HG03175 (cell line): Measurements from ENCODE around the gene OR1L4.

Experiments
- ATAC-seq: cut with Tn5 transposase; IDR thresholded peaks from one replicate; pipeline ENCODE4 v1.9.1; 2021; ENCODE audit warnings: mild to moderate bottlenecking, moderate library complexity; ENCODE audit not compliant: unreplicated experiment

The OR1L4 gene

GRCh38 chr9:122723690-122724089, at the start of gene OR1L4:
Gene OR1L4, plus strand, starts transcription at chr9:122723990. Its CDS starts 0 bp downstream, at chr9:122723990.
- ATAC-seq: no peak

- no peak for ATAC-seq
These were observed 38.9 kb upstream of the OR1L4 start for GRCh38 chr9:122684851-122685250.

- ATAC-seq: no peak
These were observed 28.1 kb upstream of the OR1L4 start for GRCh38 chr9:122695696-122696095.

- ATAC-seq: no peak
These were observed 5.8 kb upstream of the OR1L4 start for GRCh38 chr9:122718038-122718437.

- ATAC-seq: no peak
These were observed 4.6 kb upstream of the OR1L4 start for GRCh38 chr9:122719218-122719617.

- ATAC-seq: no peak
These were observed 18.2 kb downstream of the OR1L4 start, which contains the start of gene OR1L6 for GRCh38 chr9:122742003-122742402. Gene OR1L6, plus strand, starts transcription at chr9:122742303. Its CDS starts 7,545 bp downstream, at chr9:122749848.

GRCh38 chr9:122754825-122755224, 31.0 kb downstream of the OR1L4 start:
- ATAC-seq: no peak

- no peak for ATAC-seq
These were observed 44.0 kb downstream of the OR1L4 start for GRCh38 chr9:122767817-122768216.
